ENCODE data around the gene FAM47E. TPM values are rescaled to one million over a fixed set of nuclear protein-coding genes. Genes with fewer than 3 reads are reported as not detected.

Gene FAM47E, protein sequence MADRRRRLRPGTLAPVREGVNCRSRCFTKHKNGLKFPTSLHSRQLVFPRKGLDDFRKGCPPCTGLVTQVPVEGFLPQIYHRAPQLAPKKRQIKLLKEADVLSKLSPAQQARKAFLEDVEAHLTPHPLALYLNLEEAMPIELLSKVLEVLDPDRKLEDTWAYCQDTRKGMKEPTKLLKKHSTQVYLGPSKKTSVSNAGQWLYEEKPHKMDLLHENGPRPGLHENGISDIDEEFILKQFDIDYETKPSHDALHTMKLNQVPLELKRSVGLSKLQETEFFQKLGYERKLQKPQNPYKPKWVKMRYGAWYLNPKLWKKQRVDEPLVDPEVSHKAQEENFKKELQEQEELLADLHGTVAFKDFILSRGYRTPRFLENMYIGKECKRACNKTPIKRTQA
- 10 to 100 TPM in 1 of 4 donors, 1 to 10 TPM in 3; 1.8 to 24.7 (median 5.3) TPM for polyA plus RNA-seq
- long read RNA-seq, donor 1, partial matches to known transcripts = 6 of 8 reads
- long read RNA-seq, donor 1, other reads (novel, unspliced or antisense) = 0 of 8 reads
- long read RNA-seq, donor 2 = 0 reads
- long read RNA-seq, donor 3 = 0 reads
- long read RNA-seq, donor 4 = 0 reads
- long read RNA-seq, donor 5 = 0 reads
- long read RNA-seq, donor 6 = 0 reads
- long read RNA-seq, donor 7 = 0 reads
- long read RNA-seq, donor 8 = 0 reads
- long read RNA-seq, donor 9 = 0 reads
- long read RNA-seq, donor 10 = 0 reads

DNA sequence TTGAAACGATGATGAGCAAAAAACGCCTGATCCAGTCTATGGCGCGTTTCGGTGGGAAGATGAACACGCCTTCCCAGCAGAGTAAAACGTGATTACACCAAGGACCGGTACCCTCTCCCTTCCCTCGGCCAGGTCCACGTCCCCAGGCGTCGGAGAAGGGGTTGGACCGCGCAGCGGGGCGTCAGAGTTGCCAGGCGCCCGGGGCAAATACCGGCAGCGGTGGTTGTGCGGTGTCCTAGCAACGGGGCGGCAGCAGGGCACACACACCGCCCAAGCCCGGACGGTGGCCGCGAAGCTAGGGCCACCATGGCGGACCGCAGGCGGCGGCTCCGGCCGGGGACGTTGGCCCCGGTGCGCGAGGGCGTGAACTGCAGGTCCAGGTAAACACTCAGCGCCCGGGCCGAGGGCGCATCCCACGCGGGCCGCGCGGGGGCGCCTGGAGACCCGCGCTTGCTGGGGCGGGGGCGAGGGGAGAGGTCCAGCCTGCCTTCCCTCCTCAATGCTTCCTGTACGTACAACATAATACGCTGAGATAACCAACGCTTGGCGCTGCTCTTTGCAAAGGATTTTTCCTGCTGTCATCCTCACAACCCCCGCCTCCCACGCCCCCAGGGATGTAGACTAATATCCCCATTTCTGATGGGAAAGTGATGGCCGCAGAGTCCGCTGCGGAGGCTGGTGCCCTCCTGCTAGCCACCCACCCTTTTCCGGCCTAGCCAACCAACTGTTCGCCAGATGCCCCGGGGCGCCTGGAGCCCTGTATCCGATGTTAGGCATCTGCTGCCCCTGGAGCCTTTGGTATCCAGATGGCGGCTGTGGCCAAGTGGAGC is at the start of gene FAM47E:
Gene FAM47E, plus strand, starts transcription at position 281 of the 830 bp plus-strand sequence. Its CDS starts 26 bp downstream, at position 307.
- FAIRE-seq = no peak
- peak within 1 kb of the TSS in 1 of 3 donors; percentile 58 for H3K27ac ChIP-seq (ENCODE audit: low read depth in 1 of 3, low read length in 2 of 3)
- DNase-seq = peak; percentile 85 to 92
- H3K4me3 ChIP-seq (ENCODE audit: low read depth in 1 of 3, low read length in 3 of 3) = peak within 1 kb of the TSS in 2 of 3 donors; percentile 52 to 68
- peaks cover 0 to 4% (median 2%) of the 10 kb centered on the region in 3 donors for H3K27me3 ChIP-seq (ENCODE audit: control insufficient read depth in 3 of 3, insufficient read depth in 3 of 3, low read length in 3 of 3)
- H3K4me1 ChIP-seq (ENCODE audit: control insufficient read depth in 3 of 3, insufficient read depth in 2 of 3, low read depth in 1 of 3, low read length in 2 of 3) = peaks cover 0 to 2% (median under 1%) of the 10 kb centered on the region in 3 donors
- H3K9me3 ChIP-seq (ENCODE audit: control insufficient read depth in 2 of 2, insufficient read depth in 1 of 2, low read depth in 1 of 2, low read length in 1 of 2) = no peaks in the 10 kb centered on the region
- 8 to 13% (median 11%) methylated on average over 55 to 68 of the region's 68 CpGs for whole genome bisulfite sequencing, 3 donors
- H3K36me3 ChIP-seq (ENCODE audit: control insufficient read depth in 3 of 3, insufficient read depth in 2 of 3, low read depth in 1 of 3, low read length in 3 of 3) = peaks cover 0 to 3% (median 0%) of the 10 kb centered on the region in 3 donors

DNA sequence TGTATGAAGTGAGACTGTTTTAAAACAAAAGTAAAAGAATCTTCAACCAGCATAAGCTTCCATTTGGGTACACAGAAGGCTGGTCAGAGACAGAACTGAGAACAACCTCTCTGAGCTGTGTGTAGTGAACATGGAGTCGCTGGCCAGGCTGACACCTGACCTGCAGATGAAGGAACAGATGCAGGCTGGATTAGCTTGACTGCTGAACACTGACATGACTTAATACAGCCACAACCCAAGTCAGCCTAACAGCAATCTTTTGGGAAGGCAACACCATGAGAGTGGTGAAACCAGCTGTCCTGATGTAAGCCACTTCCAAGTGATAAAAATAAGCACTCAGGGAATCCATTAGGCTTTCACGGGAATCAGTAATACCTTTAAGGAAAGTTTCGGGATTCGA is 48.0 kb upstream of the FAM47E start:
- DNase-seq (no peak), FAIRE-seq (no peak)
- Histone ChIP-seq H3K4me1 (ENCODE audit: control insufficient read depth in 3 of 3, insufficient read depth in 2 of 3, low read depth in 1 of 3, low read length in 2 of 3) (peaks cover 11 to 50% (median 24%) of the 10 kb centered on the region in 3 donors), H3K36me3 (ENCODE audit: control insufficient read depth in 3 of 3, insufficient read depth in 2 of 3, low read depth in 1 of 3, low read length in 3 of 3) (peaks cover 0 to 20% (median 0%) of the 10 kb centered on the region in 3 donors), H3K27me3 (ENCODE audit: control insufficient read depth in 3 of 3, insufficient read depth in 3 of 3, low read length in 3 of 3) (no peaks in the 10 kb centered on the region), H3K4me3 (ENCODE audit: low read depth in 1 of 3, low read length in 3 of 3) (no peak overlapping the region), H3K27ac (ENCODE audit: low read depth in 1 of 3, low read length in 2 of 3) (peak overlapping the region in 1 of 3 donors; percentile 54), H3K9me3 (ENCODE audit: control insufficient read depth in 2 of 2, insufficient read depth in 1 of 2, low read depth in 1 of 2, low read length in 1 of 2) (no peaks in the 10 kb centered on the region)
- WGBS, 3 donors = 79 to 92% (median 91%) methylated on average over 4 of the region's 4 CpGs

DNA sequence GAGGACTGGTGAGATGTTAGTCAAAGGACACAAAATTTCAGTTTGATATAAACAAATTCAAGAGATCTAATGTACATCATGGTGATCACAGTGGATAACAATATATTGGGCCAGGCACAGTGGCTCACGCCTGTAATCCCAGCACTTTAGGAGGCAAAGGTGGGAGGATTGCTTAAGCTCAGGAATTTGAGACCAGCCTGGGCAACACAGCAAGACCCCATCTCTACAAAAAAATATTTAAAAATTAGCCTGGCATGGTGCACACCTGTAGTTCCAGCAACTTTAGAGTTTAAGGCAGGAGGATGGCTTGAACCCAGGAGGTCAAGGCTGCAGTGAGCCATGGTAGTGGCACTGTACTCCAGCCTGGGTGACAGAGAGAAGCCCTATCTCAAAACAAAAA is 46.6 kb upstream of the FAM47E start:
- Histone ChIP-seq H3K4me3 (ENCODE audit: low read depth in 1 of 3, low read length in 3 of 3) (no peak overlapping the region), H3K27ac (ENCODE audit: low read depth in 1 of 3, low read length in 2 of 3) (no peak overlapping the region), H3K4me1 (ENCODE audit: control insufficient read depth in 3 of 3, insufficient read depth in 2 of 3, low read depth in 1 of 3, low read length in 2 of 3) (peaks cover 3 to 48% (median 20%) of the 10 kb centered on the region in 3 donors), H3K9me3 (ENCODE audit: control insufficient read depth in 2 of 2, insufficient read depth in 1 of 2, low read depth in 1 of 2, low read length in 1 of 2) (no peaks in the 10 kb centered on the region), H3K27me3 (ENCODE audit: control insufficient read depth in 3 of 3, insufficient read depth in 3 of 3, low read length in 3 of 3) (no peaks in the 10 kb centered on the region), H3K36me3 (ENCODE audit: control insufficient read depth in 3 of 3, insufficient read depth in 2 of 3, low read depth in 1 of 3, low read length in 3 of 3) (peaks cover 0 to 22% (median 0%) of the 10 kb centered on the region in 3 donors)
- 95 to 100% (median 100%) methylated on average over 1 of the region's 1 CpG for WGBS, 3 donors
- DNase-seq (no peak), FAIRE-seq (no peak)

DNA sequence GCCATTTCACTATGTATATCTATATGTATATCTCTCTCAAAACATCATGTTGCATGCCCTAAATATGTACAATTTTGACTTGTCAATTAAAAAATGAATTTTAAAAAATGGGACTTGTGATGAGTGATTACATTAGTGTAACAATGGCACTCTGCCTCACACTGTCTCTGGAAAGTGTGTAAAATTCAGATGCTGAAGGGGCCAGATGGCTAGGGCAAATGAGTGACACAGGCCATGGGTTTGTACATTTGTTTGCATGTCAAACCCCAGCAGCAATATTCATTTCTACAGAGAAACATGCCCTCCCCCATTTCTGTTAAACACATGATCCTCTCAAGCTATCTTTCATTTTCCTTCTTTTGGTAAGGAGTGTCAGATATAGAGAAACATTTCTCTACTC is 46.0 kb upstream of the FAM47E start:
- DNase-seq = no peak
- H3K27ac ChIP-seq (ENCODE audit: low read depth in 1 of 3, low read length in 2 of 3) = peak overlapping the region in 1 of 3 donors; percentile 85
- no peak for FAIRE-seq
- no peaks in the 10 kb centered on the region for H3K9me3 ChIP-seq (ENCODE audit: control insufficient read depth in 2 of 2, insufficient read depth in 1 of 2, low read depth in 1 of 2, low read length in 1 of 2)
- no peak overlapping the region for H3K4me3 ChIP-seq (ENCODE audit: low read depth in 1 of 3, low read length in 3 of 3)
- H3K36me3 ChIP-seq (ENCODE audit: control insufficient read depth in 3 of 3, insufficient read depth in 2 of 3, low read depth in 1 of 3, low read length in 3 of 3) = peaks cover 0 to 21% (median 0%) of the 10 kb centered on the region in 3 donors
- peaks cover 2 to 43% (median 18%) of the 10 kb centered on the region in 3 donors for H3K4me1 ChIP-seq (ENCODE audit: control insufficient read depth in 3 of 3, insufficient read depth in 2 of 3, low read depth in 1 of 3, low read length in 2 of 3)
- no peaks in the 10 kb centered on the region for H3K27me3 ChIP-seq (ENCODE audit: control insufficient read depth in 3 of 3, insufficient read depth in 3 of 3, low read length in 3 of 3)

DNA sequence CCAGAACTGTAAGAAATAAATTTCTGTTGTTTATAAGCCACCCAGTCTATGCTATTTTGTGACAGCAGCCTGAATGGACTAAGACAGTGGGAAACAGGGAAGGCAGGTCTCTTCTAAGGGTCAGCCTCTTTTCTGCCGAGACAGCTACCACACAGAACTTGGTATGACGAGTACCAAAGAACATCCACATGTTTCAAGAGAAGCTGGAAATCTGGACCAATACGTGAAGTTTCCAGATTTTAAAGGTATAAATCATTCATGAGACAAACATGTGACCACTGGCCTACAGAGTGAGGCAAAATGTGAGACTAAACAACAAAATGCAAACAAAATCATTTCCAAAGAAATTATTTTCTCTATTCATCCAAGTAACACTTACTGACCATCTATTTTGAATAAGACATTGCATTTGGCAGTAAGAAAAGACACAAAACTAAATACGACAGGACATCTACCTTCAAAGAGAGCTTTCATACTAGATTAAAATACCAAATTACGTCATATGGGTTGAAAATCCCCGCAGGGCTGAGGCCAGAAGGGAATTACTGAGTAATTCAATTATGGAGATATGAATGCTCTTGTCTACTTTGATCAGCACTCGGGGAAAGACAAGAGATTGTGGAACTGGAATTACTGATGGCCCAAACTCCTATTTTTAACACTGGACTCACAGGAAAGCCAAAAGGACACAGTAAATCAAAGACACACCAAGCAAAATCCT is 45.1 kb upstream of the FAM47E start:
- H3K4me3 ChIP-seq (ENCODE audit: low read depth in 1 of 3, low read length in 3 of 3) = no peak overlapping the region
- H3K27me3 ChIP-seq (ENCODE audit: control insufficient read depth in 3 of 3, insufficient read depth in 3 of 3, low read length in 3 of 3) = no peaks in the 10 kb centered on the region
- no peak for FAIRE-seq
- H3K9me3 ChIP-seq (ENCODE audit: control insufficient read depth in 2 of 2, insufficient read depth in 1 of 2, low read depth in 1 of 2, low read length in 1 of 2) = no peaks in the 10 kb centered on the region
- 62 to 76% (median 75%) methylated on average over 7 of the region's 7 CpGs for WGBS, 3 donors
- peaks cover 0 to 21% (median 0%) of the 10 kb centered on the region in 3 donors for H3K36me3 ChIP-seq (ENCODE audit: control insufficient read depth in 3 of 3, insufficient read depth in 2 of 3, low read depth in 1 of 3, low read length in 3 of 3)
- peaks cover 2 to 34% (median 18%) of the 10 kb centered on the region in 3 donors for H3K4me1 ChIP-seq (ENCODE audit: control insufficient read depth in 3 of 3, insufficient read depth in 2 of 3, low read depth in 1 of 3, low read length in 2 of 3)
- peak overlapping the region; percentile 25 to 94 (median 85) for H3K27ac ChIP-seq (ENCODE audit: low read depth in 1 of 3, low read length in 2 of 3)
- DNase-seq = no peak

DNA sequence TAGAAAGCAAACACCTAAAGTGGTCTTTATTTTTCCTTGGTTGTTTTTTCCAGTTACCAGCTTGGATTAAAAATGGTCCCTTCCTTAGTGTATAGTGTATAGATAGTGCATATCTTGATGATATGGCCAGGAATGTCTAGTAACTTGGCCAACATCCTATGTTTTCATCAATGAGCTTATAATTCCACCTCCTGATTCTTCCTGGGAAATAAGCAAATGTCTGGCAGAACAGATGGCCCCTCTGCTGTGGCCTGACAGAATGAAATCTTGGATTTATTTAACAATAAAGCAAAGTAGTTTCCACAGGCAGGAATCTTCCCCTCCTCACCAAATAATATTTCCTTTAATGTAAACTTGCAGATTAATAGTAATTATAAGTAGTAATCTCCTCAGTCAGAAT is 44.0 kb upstream of the FAM47E start:
- peak overlapping the region in 2 of 3 donors; percentile 9 to 94 for H3K27ac ChIP-seq (ENCODE audit: low read depth in 1 of 3, low read length in 2 of 3)
- FAIRE-seq = no peak
- H3K27me3 ChIP-seq (ENCODE audit: control insufficient read depth in 3 of 3, insufficient read depth in 3 of 3, low read length in 3 of 3) = no peaks in the 10 kb centered on the region
- H3K36me3 ChIP-seq (ENCODE audit: control insufficient read depth in 3 of 3, insufficient read depth in 2 of 3, low read depth in 1 of 3, low read length in 3 of 3) = peaks cover 0 to 19% (median 0%) of the 10 kb centered on the region in 3 donors
- DNase-seq = no peak
- no peaks in the 10 kb centered on the region for H3K9me3 ChIP-seq (ENCODE audit: control insufficient read depth in 2 of 2, insufficient read depth in 1 of 2, low read depth in 1 of 2, low read length in 1 of 2)
- H3K4me1 ChIP-seq (ENCODE audit: control insufficient read depth in 3 of 3, insufficient read depth in 2 of 3, low read depth in 1 of 3, low read length in 2 of 3) = peaks cover 2 to 39% (median 21%) of the 10 kb centered on the region in 3 donors
- no peak overlapping the region for H3K4me3 ChIP-seq (ENCODE audit: low read depth in 1 of 3, low read length in 3 of 3)

DNA sequence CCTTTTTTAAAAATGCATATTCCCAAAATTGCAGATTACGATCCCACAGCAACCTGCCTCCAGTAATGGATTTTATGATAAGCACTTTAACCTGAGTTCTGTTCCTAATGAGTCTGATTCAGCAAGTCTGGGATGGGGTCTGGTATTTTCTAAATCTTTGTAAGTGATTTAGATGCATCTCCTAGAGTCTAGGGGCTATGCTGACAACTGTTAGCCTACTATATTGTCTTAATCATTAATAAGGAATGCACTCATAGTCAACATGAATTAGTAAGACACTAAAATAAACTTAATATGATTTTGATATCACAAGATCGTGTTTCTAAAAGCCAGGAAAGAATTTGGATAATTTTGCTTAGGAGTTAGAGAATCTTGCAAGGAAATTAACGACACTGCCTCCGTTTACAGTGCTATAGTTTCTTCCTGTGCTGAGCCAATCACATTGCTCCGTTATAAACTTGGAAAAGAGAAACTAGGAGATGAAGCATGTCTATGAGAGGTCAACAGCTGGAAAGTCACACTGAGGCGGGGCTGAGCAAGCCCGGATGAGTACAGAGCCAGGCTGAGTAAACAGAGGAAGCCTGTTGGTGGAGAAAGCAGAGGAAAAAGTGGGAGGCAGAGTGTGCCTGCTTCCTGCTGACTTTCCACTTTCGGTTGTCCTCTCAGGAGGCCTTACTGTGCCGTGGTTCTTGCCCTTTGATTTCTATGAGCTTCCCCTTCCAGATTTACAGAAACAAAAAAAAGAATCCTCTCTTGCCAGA is 43.3 kb upstream of the FAM47E start:
- DNase-seq (peak; percentile 89 to 91), FAIRE-seq (no peak)
- Histone ChIP-seq H3K27ac (ENCODE audit: low read depth in 1 of 3, low read length in 2 of 3) (peak overlapping the region; percentile 83 to 97 (median 94)), H3K9me3 (ENCODE audit: control insufficient read depth in 2 of 2, insufficient read depth in 1 of 2, low read depth in 1 of 2, low read length in 1 of 2) (no peaks in the 10 kb centered on the region), H3K36me3 (ENCODE audit: control insufficient read depth in 3 of 3, insufficient read depth in 2 of 3, low read depth in 1 of 3, low read length in 3 of 3) (peaks cover 0 to 16% (median 0%) of the 10 kb centered on the region in 3 donors), H3K4me3 (ENCODE audit: low read depth in 1 of 3, low read length in 3 of 3) (peak overlapping the region in 1 of 3 donors; percentile 9), H3K4me1 (ENCODE audit: control insufficient read depth in 3 of 3, insufficient read depth in 2 of 3, low read depth in 1 of 3, low read length in 2 of 3) (peaks cover 2 to 39% (median 21%) of the 10 kb centered on the region in 3 donors), H3K27me3 (ENCODE audit: control insufficient read depth in 3 of 3, insufficient read depth in 3 of 3, low read length in 3 of 3) (no peaks in the 10 kb centered on the region)
- whole genome bisulfite sequencing, 3 donors = 12 to 25% (median 23%) methylated on average over 9 of the region's 9 CpGs
